ENCODE results near the gene CFL1.

- TF ChIP-seq POLR2A (IDR thresholded peaks at IDR 0.05), result no peak
- TF ChIP-seq CTCF (IDR thresholded peaks at IDR 0.05), result no peak
These were observed 4.6 kb downstream of the CFL1 start for GRCh38 chr11:65853246-65853979.
